Measurements from ENCODE around the gene KCNA2.

GRCh38 chr1:110581682-110582145 lies 24.4 kb downstream of the KCNA2 start:
- TF ChIP-seq, protein P1, sequence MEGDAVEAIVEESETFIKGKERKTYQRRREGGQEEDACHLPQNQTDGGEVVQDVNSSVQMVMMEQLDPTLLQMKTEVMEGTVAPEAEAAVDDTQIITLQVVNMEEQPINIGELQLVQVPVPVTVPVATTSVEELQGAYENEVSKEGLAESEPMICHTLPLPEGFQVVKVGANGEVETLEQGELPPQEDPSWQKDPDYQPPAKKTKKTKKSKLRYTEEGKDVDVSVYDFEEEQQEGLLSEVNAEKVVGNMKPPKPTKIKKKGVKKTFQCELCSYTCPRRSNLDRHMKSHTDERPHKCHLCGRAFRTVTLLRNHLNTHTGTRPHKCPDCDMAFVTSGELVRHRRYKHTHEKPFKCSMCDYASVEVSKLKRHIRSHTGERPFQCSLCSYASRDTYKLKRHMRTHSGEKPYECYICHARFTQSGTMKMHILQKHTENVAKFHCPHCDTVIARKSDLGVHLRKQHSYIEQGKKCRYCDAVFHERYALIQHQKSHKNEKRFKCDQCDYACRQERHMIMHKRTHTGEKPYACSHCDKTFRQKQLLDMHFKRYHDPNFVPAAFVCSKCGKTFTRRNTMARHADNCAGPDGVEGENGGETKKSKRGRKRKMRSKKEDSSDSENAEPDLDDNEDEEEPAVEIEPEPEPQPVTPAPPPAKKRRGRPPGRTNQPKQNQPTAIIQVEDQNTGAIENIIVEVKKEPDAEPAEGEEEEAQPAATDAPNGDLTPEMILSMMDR (IDR thresholded peaks at IDR 0.05) = no peak
- TF ChIP-seq POLR2A (IDR thresholded peaks at IDR 0.05; ENCODE audit: low read depth) = no peak
- TF ChIP-seq EP300 (IDR thresholded peaks at IDR 0.05) = no peak

All from esophagus muscularis mucosa (tissue), 4 donors.